Mononuclear cell (primary cell): Measurements from ENCODE around the gene PAEP. TPM values are rescaled to one million over a fixed set of nuclear protein-coding genes. Genes with fewer than 3 reads are reported as not detected.

Experiments
- H3K27me3 ChIP-seq: 2 replicates; pipeline ENCODE4 v1.6.0; 2011; ENCODE audit warnings: low read length, control low read depth; ENCODE audit not compliant: insufficient read depth
- H3K4me1 ChIP-seq: 2 replicates; pipeline ENCODE4 v1.5.1; 2011; ENCODE audit warnings: mild to moderate bottlenecking, low read length, control low read depth; ENCODE audit not compliant: insufficient read depth
- H3K4me3 ChIP-seq: 2 replicates; pipeline ENCODE4 v1.5.1; 2011; ENCODE audit warnings: mild to moderate bottlenecking, low read length, moderate library complexity
- H3K9me3 ChIP-seq: 2 replicates; pipeline ENCODE4 v1.5.1; 2011; ENCODE audit warnings: low read depth, mild to moderate bottlenecking, control low read depth, low read length
- total RNA-seq: library from RNA; depleted of rRNA; stranded (reverse); fragments of >200 nt; gene quantifications from one replicate; pipeline ENCODE4 v1.2.3, GENCODE V29; 2012

PAEP gene
- total RNA-seq, 1 donor, result not detected

DNA sequence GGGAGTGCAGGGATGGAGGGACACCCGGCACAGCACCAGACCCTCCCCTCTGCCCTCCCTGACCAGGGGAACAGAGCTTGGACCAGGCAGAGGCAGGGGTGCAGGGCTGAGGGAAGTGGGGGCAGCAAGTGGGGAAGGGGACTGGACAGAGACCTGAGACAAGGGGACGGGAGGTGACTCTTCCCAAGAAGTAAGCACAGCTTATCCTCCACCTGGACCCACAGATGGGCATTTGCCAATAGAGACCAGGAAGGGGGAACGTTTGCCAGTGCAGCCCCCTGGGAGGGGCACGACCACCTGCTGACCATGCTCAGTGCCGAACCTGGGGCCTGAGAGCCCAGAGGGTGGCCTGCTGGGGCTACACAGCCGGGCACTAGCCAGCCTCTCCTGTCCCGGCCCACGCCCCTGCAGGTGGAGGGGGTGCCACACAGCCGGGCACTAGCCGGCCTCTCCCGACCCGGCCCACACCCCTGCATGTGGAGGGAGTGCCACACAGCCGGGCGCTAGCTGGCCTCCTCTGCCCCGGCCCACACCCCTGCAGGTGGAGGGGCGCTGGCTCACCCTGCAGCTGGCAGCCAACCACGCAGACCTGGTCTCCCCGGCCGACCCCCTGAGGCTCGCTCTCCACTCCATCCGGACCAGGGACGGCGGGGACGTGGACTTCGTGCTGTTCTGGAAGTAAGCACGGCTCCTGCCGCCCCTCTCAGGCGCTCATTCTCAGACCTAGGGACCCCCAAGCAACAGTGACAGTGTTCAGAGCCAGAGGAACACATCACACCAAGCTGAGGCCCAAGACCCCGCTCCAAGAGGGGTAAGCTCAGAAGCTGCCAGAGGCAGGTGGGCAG lies 53.5 kb downstream of the PAEP start:
- Histone ChIP-seq H3K27me3 (no peaks in the 10 kb centered on the region), H3K9me3 (no peaks in the 10 kb centered on the region), H3K4me1 (no peaks in the 10 kb centered on the region), H3K4me3 (no peak overlapping the region)

DNA sequence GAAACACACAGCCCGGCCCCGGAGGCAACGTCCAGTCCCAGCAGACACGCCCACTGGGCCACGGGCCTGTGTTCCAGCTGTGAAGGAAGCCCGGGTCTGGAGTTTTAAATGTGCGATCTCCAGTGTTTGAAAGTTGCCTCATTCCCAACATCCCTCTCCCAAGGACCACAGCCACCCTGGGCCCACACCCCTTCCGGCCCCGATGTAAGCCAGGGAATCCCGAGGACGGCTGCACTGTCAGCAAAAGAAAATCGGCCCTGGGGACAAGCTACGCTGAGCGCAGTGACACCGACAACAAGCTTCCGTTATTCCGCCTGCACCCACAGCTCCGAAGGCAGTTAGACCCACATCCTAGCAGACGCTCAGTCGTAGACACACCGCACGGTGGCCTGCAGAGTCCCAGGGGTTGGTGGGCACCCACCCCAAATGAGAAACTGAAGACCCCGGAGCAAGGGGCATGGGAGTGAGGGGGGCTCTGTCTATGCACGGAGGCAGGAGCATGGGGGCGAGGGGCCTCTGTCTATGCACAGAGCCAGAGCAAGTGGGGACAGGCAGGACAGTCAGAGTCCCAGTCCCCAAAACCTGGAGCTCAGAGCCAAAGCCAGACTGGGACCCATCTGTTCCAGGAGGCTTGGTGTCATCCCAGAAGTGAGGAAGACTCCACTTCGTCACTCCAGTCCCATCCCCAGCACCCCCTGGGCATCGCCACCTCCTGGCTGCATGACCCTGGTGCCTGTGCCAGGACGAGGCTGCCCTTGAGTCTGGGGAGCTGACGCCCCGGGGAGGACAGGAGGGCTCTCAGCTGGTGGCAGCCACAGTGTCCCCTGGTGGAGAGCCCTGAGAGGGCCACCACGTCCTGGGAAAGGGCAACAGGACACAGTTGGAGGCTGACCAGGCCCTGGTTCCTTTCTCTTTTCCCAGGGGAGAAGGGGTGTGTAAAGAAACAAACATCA lies 54.4 kb downstream of the PAEP start:
- no peak overlapping the region for H3K4me3 ChIP-seq
- H3K4me1 ChIP-seq, result no peaks in the 10 kb centered on the region
- no peaks in the 10 kb centered on the region for H3K27me3 ChIP-seq
- no peaks in the 10 kb centered on the region for H3K9me3 ChIP-seq

Other genes with a start within 250 kb of the PAEP start
- gene PPP1R26, start 82.0 kb upstream of the PAEP start, total RNA-seq, result 1.5 TPM
- 12.5 TPM for gene MRPS2, start 61.1 kb upstream of the PAEP start, total RNA-seq
- gene LCN1, start 40.3 kb upstream of the PAEP start, total RNA-seq, result not detected
- gene OBP2A, start 15.6 kb upstream of the PAEP start, total RNA-seq, result not detected
- not detected for gene GLT6D1, start 77.8 kb downstream of the PAEP start, total RNA-seq
- gene LCN9, start 101.6 kb downstream of the PAEP start, total RNA-seq, result not detected
- gene SOHLH1, start 137.7 kb downstream of the PAEP start, total RNA-seq, result not detected
- 0.10 TPM for gene KCNT1, start 140.4 kb downstream of the PAEP start, total RNA-seq